ENCODE data around the gene RAPGEF1.

- no peak for TF ChIP-seq TAF1 (IDR thresholded peaks at IDR 0.05; ENCODE audit: low read depth)
- no peak for TF ChIP-seq CTCF (IDR thresholded peaks at IDR 0.05; ENCODE audit: poor library complexity, severe bottlenecking)
- TF ChIP-seq EZH2 (IDR thresholded peaks at IDR 0.05; ENCODE audit: borderline replicate concordance, insufficient read depth, low read length, poor library complexity, severe bottlenecking): no peak
- no peak for TF ChIP-seq EP300 (conservative IDR thresholded peaks at IDR 0.05; ENCODE audit: poor library complexity, severe bottlenecking)
- TF ChIP-seq SMC3 (conservative IDR thresholded peaks at IDR 0.05; ENCODE audit: poor library complexity): no peak
- TF ChIP-seq REST (IDR thresholded peaks at IDR 0.05; ENCODE audit: borderline replicate concordance): no peak
- TF ChIP-seq POLR2AphosphoS5 (IDR thresholded peaks at IDR 0.05): no peak
These were observed 24.7 kb upstream of the RAPGEF1 start for GRCh38 chr9:131764568-131764967.
